NB4 (cell line): Measurements from ENCODE around the gene SESN2.

Experiments used
- DNase-seq: peaks from one replicate; pipeline ENCODE4 v3.0.0; 2010; ENCODE audit warnings: low read depth
- H3K4me3 ChIP-seq: one replicate; pipeline ENCODE4 v1.5.1; 2011; ENCODE audit warnings: mild to moderate bottlenecking, low read depth, low read length, moderate library complexity
- MYC ChIP-seq: IDR thresholded peaks from 2 replicates; pipeline ENCODE4 v1.6.1; 2011; ENCODE audit warnings: low read depth, low read length
- POLR2A ChIP-seq: IDR thresholded peaks from 2 replicates; pipeline ENCODE4 v1.6.1; 2011; ENCODE audit warnings: mild to moderate bottlenecking; ENCODE audit not compliant: insufficient read length; ENCODE audit errors: extremely low read depth
- TF ChIP-seq, protein P1 (sequence below): IDR thresholded peaks from one replicate; pipeline ENCODE4 v1.5.1; 2012; ENCODE audit warnings: low read depth, low read length
- TF ChIP-seq, protein P2 (sequence below): IDR thresholded peaks from 2 replicates; pipeline ENCODE4 v1.6.1; 2011; ENCODE audit warnings: low read depth, low read length

SESN2 gene

DNA sequence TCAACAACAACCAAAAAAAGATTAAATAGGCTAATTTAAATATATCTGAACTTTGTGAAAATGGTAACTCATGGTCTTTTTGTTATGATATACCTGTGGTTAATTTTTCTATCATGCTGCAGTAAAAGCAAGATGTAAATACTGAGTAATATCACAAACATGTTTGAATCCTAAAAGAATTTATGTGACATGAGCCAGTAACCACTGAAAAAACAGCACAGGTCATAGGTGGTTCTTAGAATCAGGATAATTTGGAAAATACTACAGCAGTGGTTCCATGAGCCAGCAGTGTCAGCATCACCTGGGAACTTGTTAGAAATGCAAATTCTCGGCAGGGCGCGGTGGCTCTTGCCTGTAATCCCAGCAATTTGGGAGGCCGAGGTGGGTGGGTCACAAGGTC lies 19.3 kb upstream of the SESN2 start:
- no peak overlapping the region for H3K4me3 ChIP-seq
- TF ChIP-seq, protein P1, sequence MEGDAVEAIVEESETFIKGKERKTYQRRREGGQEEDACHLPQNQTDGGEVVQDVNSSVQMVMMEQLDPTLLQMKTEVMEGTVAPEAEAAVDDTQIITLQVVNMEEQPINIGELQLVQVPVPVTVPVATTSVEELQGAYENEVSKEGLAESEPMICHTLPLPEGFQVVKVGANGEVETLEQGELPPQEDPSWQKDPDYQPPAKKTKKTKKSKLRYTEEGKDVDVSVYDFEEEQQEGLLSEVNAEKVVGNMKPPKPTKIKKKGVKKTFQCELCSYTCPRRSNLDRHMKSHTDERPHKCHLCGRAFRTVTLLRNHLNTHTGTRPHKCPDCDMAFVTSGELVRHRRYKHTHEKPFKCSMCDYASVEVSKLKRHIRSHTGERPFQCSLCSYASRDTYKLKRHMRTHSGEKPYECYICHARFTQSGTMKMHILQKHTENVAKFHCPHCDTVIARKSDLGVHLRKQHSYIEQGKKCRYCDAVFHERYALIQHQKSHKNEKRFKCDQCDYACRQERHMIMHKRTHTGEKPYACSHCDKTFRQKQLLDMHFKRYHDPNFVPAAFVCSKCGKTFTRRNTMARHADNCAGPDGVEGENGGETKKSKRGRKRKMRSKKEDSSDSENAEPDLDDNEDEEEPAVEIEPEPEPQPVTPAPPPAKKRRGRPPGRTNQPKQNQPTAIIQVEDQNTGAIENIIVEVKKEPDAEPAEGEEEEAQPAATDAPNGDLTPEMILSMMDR, result no peak
- no peak for TF ChIP-seq POLR2A
- TF ChIP-seq, protein P2, sequence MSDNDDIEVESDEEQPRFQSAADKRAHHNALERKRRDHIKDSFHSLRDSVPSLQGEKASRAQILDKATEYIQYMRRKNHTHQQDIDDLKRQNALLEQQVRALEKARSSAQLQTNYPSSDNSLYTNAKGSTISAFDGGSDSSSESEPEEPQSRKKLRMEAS, result no peak
- TF ChIP-seq MYC, result no peak
- DNase-seq, result no peak

DNA sequence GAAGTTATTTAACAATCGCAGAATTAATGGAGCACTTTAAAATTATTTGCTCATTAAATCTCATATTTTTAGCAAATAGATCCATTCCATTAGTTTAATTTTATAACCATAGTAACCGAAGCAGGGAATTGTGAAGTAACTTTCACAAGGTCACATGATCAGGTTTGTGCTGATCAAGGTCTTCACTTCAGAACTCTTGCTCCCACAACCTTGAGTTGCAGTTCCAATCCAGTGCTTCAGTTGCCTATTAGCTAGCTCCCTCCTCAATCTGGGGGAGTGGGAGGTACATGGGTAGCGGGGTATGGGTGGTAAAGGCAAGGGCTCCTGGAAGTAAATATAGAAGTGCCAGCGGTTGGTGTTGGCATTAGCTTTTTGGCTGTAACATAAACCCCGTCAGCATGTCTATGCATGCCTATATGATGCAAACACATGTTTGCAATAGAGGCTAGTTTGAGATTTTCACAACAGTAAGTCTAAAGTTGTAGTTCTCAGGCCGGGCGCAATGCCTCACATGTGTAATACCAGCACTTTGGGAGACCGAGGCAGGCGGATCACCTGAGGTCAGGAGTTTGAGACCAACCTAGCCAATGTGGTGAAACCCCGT lies 17.6 kb upstream of the SESN2 start:
- DNase-seq, result no peak
- no peak overlapping the region for H3K4me3 ChIP-seq
- TF ChIP-seq POLR2A (no peak), MYC (no peak)
- TF ChIP-seq, protein P1, result no peak
- TF ChIP-seq, protein P2, result no peak

DNA sequence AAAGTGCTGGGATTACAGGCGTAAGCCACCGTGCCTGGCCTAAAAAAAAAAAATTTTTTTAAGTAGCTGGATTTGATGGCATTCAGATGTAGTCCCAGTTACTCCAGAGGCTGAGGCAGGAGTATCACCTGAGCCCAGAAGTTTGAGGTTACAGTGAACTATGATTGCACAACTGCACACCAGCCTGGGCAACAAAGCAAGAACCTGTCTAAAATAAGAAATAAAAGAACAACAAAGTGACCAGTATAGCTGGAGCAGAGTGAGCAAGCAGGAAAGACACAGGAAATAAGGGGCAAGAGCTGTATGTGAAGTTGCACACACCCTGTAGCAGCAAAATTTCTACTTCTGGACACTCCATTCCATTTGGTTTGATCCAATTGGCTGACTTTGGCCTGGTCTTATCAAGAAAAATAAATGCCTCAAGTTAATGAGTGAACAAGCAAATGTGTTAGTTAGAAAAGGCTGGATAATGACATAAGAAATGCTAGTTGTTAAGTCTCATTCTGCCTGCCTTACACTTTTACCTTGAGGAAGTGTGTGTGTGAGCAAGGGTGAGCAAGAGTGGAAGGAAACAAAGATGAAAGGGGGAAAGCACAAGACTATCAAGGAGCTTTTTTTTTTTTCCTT lies 15.5 kb upstream of the SESN2 start:
- no peak for DNase-seq
- no peak overlapping the region for H3K4me3 ChIP-seq
- TF ChIP-seq POLR2A (no peak), MYC (no peak)
- TF ChIP-seq, protein P1, result no peak
- TF ChIP-seq, protein P2, result no peak

DNA sequence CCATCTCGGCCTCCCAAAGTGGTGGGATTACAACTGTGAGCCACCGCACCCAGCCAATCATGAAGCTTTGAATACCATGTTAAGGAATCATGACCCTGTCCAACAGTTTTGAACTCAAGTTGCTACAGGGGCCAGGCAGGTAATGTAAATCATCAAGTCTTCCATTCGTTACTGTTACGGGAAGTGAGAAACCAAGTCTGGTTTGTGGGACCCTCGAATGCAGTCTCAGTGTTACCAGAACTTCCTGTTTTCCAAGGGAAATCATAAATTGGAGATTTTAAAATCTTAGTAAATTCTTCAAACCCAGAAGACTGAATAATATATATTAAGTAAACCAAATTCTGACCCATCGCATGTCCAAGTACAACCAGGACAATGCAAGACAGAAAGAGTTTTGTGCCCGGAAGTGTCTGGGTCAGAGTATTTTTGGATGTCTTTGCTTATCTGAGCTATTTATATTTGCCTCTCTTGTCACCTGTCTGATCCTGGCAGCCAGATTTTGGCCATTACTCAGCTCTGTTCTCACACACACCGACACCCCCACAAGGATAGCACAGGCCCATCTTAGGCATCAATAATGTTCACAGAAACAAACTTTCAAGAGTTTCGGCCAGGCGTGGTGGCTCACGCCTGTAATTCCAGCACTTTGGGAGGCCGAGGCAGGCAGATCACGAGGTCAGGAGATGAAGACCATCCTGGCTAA lies 14.6 kb upstream of the SESN2 start:
- H3K4me3 ChIP-seq, result no peak overlapping the region
- DNase-seq, result no peak
- TF ChIP-seq MYC, result no peak
- TF ChIP-seq POLR2A, result no peak
- TF ChIP-seq, protein P2, result no peak
- TF ChIP-seq, protein P1, result no peak

DNA sequence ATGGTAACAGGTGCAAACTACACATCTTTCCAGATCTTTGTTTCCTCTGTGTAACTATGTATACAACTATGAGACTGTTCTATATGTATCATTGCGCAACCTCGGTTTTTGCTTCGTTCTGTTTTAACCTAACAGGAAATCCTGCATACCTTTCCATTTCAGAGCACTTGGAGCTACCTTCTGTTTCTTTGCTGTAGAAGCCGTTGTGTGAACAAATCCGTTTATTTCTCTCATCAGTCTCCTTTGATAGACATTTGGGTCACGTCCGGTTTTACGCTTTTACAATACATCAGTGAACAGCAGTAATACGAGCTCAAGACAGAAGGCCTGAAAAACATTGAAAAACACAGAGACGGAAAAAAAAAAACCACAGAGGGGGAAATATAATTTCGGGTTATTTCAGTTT lies 12.9 kb upstream of the SESN2 start:
- peak overlapping the region; percentile 66 for H3K4me3 ChIP-seq
- DNase-seq, result peak; percentile 73
- no peak for TF ChIP-seq POLR2A
- TF ChIP-seq, protein P2, result no peak
- TF ChIP-seq, protein P1, result no peak
- no peak for TF ChIP-seq MYC
